ENCODE data around the gene THAP4.

DNA sequence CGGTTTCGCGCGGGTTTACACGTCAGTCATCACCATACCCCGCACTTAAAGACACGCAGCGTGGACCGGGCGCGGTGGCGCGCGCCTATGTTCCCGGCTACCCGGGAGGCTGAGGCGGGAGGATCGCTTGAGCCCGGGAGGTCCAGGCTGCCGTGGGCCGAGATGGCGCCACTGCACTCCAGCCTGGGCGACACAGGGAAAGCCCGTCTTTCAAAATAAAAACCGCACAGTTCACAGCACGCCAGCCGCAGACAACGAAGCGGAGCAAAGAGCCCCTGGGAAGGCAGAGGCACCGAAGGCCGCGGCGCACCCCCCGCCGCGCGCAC, 49.3 kb upstream of the THAP4 start:
- TF ChIP-seq GATA2 (IDR thresholded peaks at IDR 0.05; ENCODE audit: low read depth, low read length) (no peak), GATA3 (IDR thresholded peaks at IDR 0.05; ENCODE audit: low read depth, low read length) (no peak)

Data from SH-SY5Y (cell line).